GM19023 (cell line): ENCODE measurements around the gene MAP4.
"Not testable (repeated sequence)": the region's sequence is repeated elsewhere in the genome, so short reads cannot be mapped to it uniquely, and the experiment has no call there.

Experiments used
- ATAC-seq: cut with Tn5 transposase; IDR thresholded peaks from one replicate; pipeline ENCODE4 v1.9.1; 2021; ENCODE audit warnings: mild to moderate bottlenecking, moderate library complexity; ENCODE audit not compliant: unreplicated experiment

The MAP4 gene

GRCh38 chr3:48016301-48016973 lies at the start of gene MAP4:
MAP4 (minus strand) TSS chr3:48016416; CDS start chr3:47998860, 17,556 bp downstream.
- no peak for ATAC-seq

GRCh38 chr3:48065035-48065434 lies 48.8 kb upstream of the MAP4 start:
- no peak for ATAC-seq

GRCh38 chr3:48064292-48064829 lies 48.1 kb upstream of the MAP4 start:
- ATAC-seq, result no peak

- ATAC-seq, result not testable (repeated sequence)
These were observed 45.4 kb upstream of the MAP4 start for GRCh38 chr3:48061586-48061985.

- no peak for ATAC-seq
These were observed 41.9 kb upstream of the MAP4 start for GRCh38 chr3:48058091-48058490.

- no peak for ATAC-seq
These were observed 41.3 kb upstream of the MAP4 start for GRCh38 chr3:48057521-48057920.

- ATAC-seq, result no peak
These were observed 31.7 kb upstream of the MAP4 start for GRCh38 chr3:48047841-48048464.

GRCh38 chr3:48042071-48042760 lies 26.0 kb upstream of the MAP4 start:
- no peak for ATAC-seq

- ATAC-seq, result no peak
These were observed 23.4 kb upstream of the MAP4 start for GRCh38 chr3:48039487-48040190.

GRCh38 chr3:48038971-48039481 lies 22.8 kb upstream of the MAP4 start:
- no peak for ATAC-seq

- ATAC-seq, result no peak
These were observed 17.8 kb upstream of the MAP4 start for GRCh38 chr3:48034000-48034516.

- ATAC-seq, result no peak
These were observed 14.0 kb upstream of the MAP4 start for GRCh38 chr3:48030188-48030587.

- no peak for ATAC-seq
These were observed 11.0 kb upstream of the MAP4 start for GRCh38 chr3:48026951-48027908.

GRCh38 chr3:48026098-48026497 lies 9.9 kb upstream of the MAP4 start:
- ATAC-seq, result no peak

- ATAC-seq, result no peak
These were observed 8.2 kb upstream of the MAP4 start for GRCh38 chr3:48024401-48024800.

- no peak for ATAC-seq
These were observed 7.2 kb upstream of the MAP4 start for GRCh38 chr3:48023377-48023776.

GRCh38 chr3:48022178-48022577 lies 6.0 kb upstream of the MAP4 start:
- ATAC-seq, result no peak

- ATAC-seq, result no peak
These were observed 2.6 kb upstream of the MAP4 start for GRCh38 chr3:48018841-48019240.

GRCh38 chr3:48015431-48016180 lies 610 bp downstream of the MAP4 start:
- no peak for ATAC-seq
